SK-N-SH (cell line): Measurements from ENCODE around the gene LDLRAP1. TPM values are rescaled to one million over a fixed set of nuclear protein-coding genes. Genes with fewer than 3 reads are reported as not detected.

ENCODE experiments used
- CTCF ChIA-PET: fragments of 300-600, 350-600 bp; formaldehyde crosslinking; extraction: SDS; loops from one replicate; lab custom pipeline; 2021; lab: Yijun Ruan, JAX
- POLR2A ChIA-PET: fragments of 350-600 bp; sonication (Branson Sonifier 250); formaldehyde crosslinking; extraction: SDS; loops from one replicate; lab custom pipeline; 2020; ENCODE audit warnings: antibody characterized with exemption, inconsistent platforms; lab: Yijun Ruan, JAX
- DNase-seq: peaks from one replicate; pipeline ENCODE4 v3.0.0; 2012
- H2AFZ ChIP-seq: fragments of 200-600 bp; sonication (generic); 2 replicates; pipeline ENCODE4 v1.8.1; 2016; ENCODE audit warnings: antibody characterized with exemption, mild to moderate bottlenecking, low read depth
- H3F3A ChIP-seq: fragments of 200-600 bp; sonication (generic); replicated peaks from 2 replicates; pipeline ENCODE3; 2016; ENCODE audit warnings: antibody characterized with exemption, mild to moderate bottlenecking; ENCODE audit not compliant: insufficient read depth
- H3K27ac ChIP-seq, 2 experiments: fragments of 200-500 bp in 1 of 2; fragments of 200-600 bp in 1 of 2; sonication (Bioruptor generic) in 1 of 2; sonication (generic), shearing (Covaris generic) in 1 of 2; 2 replicates each; pipeline versions ENCODE4 v1.5.1 to v1.6.1; 2014 to 2016; ENCODE audit warnings: low read depth in 2 of 2, inconsistent platforms in 1 of 2, low read length in 1 of 2, mild to moderate bottlenecking in 1 of 2, mixed read lengths in 1 of 2
- H3K27me3 ChIP-seq: fragments of 200-600 bp; sonication (generic), shearing (Covaris generic); 2 replicates; pipeline ENCODE4 v1.6.1; 2016; ENCODE audit warnings: mixed run types; ENCODE audit not compliant: insufficient read depth
- H3K36me3 ChIP-seq, 2 experiments: fragments of 200-500 bp in 1 of 2; fragments of 200-600 bp in 1 of 2; sonication (Bioruptor generic) in 1 of 2; sonication (generic) in 1 of 2; replicated peaks in 1 of 2; 2 replicates each; pipeline versions ENCODE3 to v1.5.1; 2014 to 2016; ENCODE audit warnings: low read length in 1 of 2, mild to moderate bottlenecking in 1 of 2; ENCODE audit not compliant: insufficient read depth in 2 of 2, control insufficient read depth in 1 of 2
- H3K4me1 ChIP-seq, 2 experiments: fragments of 200-500 bp in 1 of 2; fragments of 200-600 bp in 1 of 2; sonication (Bioruptor generic) in 1 of 2; sonication (generic), shearing (Covaris generic) in 1 of 2; 2 replicates each; pipeline versions ENCODE4 v1.5.1 to v1.6.1; 2014 to 2016; ENCODE audit warnings: low read depth in 1 of 2, low read length in 1 of 2, mixed run types in 1 of 2; ENCODE audit not compliant: insufficient read depth in 2 of 2, control insufficient read depth in 1 of 2
- H3K4me2 ChIP-seq: fragments of 200-600 bp; sonication (generic), shearing (Covaris generic); 2 replicates; pipeline ENCODE4 v1.6.1; 2017; ENCODE audit warnings: mixed run types
- H3K4me3 ChIP-seq, 2 experiments: fragments of 200-500 bp in 1 of 2; fragments of 200-600 bp in 1 of 2; sonication (Bioruptor generic) in 1 of 2; sonication (generic), shearing (Covaris generic) in 1 of 2; 2 replicates each; pipeline versions ENCODE4 v1.5.1 to v1.8.1; 2014 to 2016; ENCODE audit warnings: low read depth in 2 of 2, inconsistent platforms in 1 of 2, low read length in 1 of 2, mild to moderate bottlenecking in 1 of 2, mixed read lengths in 1 of 2, moderate library complexity in 1 of 2
- H3K79me2 ChIP-seq: fragments of 200-600 bp; sonication (generic); 2 replicates; pipeline ENCODE4 v1.8.1; 2017; ENCODE audit warnings: mild to moderate bottlenecking; ENCODE audit not compliant: insufficient read depth
- H3K9ac ChIP-seq: fragments of 200-600 bp; sonication (generic); 2 replicates; pipeline ENCODE4 v1.6.1; 2017; ENCODE audit warnings: mixed run types
- H3K9me2 ChIP-seq: fragments of 200-600 bp; sonication (generic); 2 replicates; pipeline ENCODE4 v1.6.1; 2017; ENCODE audit warnings: mixed run types
- H3K9me3 ChIP-seq: fragments of 200-600 bp; sonication (generic); 2 replicates; pipeline ENCODE4 v1.6.1; 2017; ENCODE audit warnings: mixed run types, mild to moderate bottlenecking, moderate library complexity
- H4K20me1 ChIP-seq: fragments of 200-600 bp; sonication (generic); 2 replicates; pipeline ENCODE4 v1.6.1; 2017; ENCODE audit warnings: mild to moderate bottlenecking, mixed run types; ENCODE audit not compliant: insufficient read depth
- CHD2 ChIP-seq: fragments of 150-350 bp; IDR thresholded peaks from 2 replicates; pipeline ENCODE4 v1.6.1; 2018; ENCODE audit warnings: low read length; ENCODE audit not compliant: partially characterized antibody
- ELF1 ChIP-seq: IDR thresholded peaks from 2 replicates; pipeline ENCODE4 v1.4.0; 2012
- EP300 ChIP-seq, 2 experiments: IDR thresholded peaks; 2 replicates each; pipeline versions ENCODE4 v1.4.0 to v1.6.1; 2012; ENCODE audit warnings: borderline replicate concordance in 1 of 2, low read depth in 1 of 2, low read length in 1 of 2
- EZH2phosphoT487 ChIP-seq: fragments of 200-600 bp; sonication (generic); IDR thresholded peaks from 2 replicates; pipeline ENCODE4 v1.6.1; 2017; ENCODE audit warnings: low read depth, mixed run types, mild to moderate bottlenecking, antibody characterized with exemption, moderate library complexity, borderline replicate concordance
- FOXJ3 ChIP-seq: sonication (generic); formaldehyde crosslinking; IDR thresholded peaks from 2 replicates; pipeline ENCODE4 v1.5.1; 2020; ENCODE audit warnings: mild to moderate bottlenecking, missing genetic modification reagents
- GATA2 ChIP-seq: sonication (generic); formaldehyde crosslinking; IDR thresholded peaks from 2 replicates; pipeline ENCODE4 v1.5.0; 2020; ENCODE audit warnings: mild to moderate bottlenecking, missing genetic modification reagents
- NFIC ChIP-seq: IDR thresholded peaks from 2 replicates; pipeline ENCODE4 v1.4.0; 2012; ENCODE audit warnings: borderline replicate concordance
- POLR2AphosphoS5 ChIP-seq: IDR thresholded peaks from 2 replicates; pipeline ENCODE4 v1.6.1; 2012; ENCODE audit warnings: low read depth, low read length
- RAD21 ChIP-seq: IDR thresholded peaks from 2 replicates; pipeline ENCODE4 v1.6.1; 2012; ENCODE audit warnings: mild to moderate bottlenecking, low read length
- SMC3 ChIP-seq: IDR thresholded peaks from 2 replicates; pipeline ENCODE4 v1.6.1; 2012; ENCODE audit warnings: low read depth, low read length, improper control_type of control experiment
- TEAD4 ChIP-seq: IDR thresholded peaks from 2 replicates; pipeline ENCODE4 v1.4.0; 2012; ENCODE audit warnings: mild to moderate bottlenecking, borderline replicate concordance; ENCODE audit not compliant: insufficient read depth
- WGBS: methylation state at CpG from one replicate; pipeline ENCODE4 v1.1.6; 2017; ENCODE audit warnings: low lambda C conversion rate; 5-methylcytosine and 5-hydroxymethylcytosine counted together
- polyA plus RNA-seq, 3 experiments: library from polyadenylated mRNA; depleted of rRNA; stranded (reverse); fragments of >200 nt; gene quantifications; 2 replicates each; pipeline ENCODE4 v1.2.3, GENCODE V29; 2012
- TF ChIP-seq, protein P1 (sequence below): fragments of 200-600 bp; sonication (generic); IDR thresholded peaks from 2 replicates; pipeline ENCODE4 v1.6.1; 2017; ENCODE audit warnings: antibody characterized with exemption, mild to moderate bottlenecking, moderate library complexity
- TF ChIP-seq, protein P2 (sequence below): IDR thresholded peaks from 2 replicates; pipeline ENCODE4 v1.6.1; 2012; ENCODE audit warnings: mild to moderate bottlenecking, low read depth, low read length, moderate library complexity
- TF ChIP-seq, protein P3 (sequence below): IDR thresholded peaks from 2 replicates; pipeline ENCODE4; 2012
- TF ChIP-seq, protein P4 (sequence below): fragments of 150-350 bp; IDR thresholded peaks from 2 replicates; pipeline ENCODE4 v1.6.1; 2017; ENCODE audit warnings: antibody characterized with exemption, low read length, low read depth, borderline replicate concordance

The LDLRAP1 gene
- polyA plus RNA-seq, 1 of the 3 experiments (the other 2 are of a cell fraction): 19.1 TPM

DNA sequence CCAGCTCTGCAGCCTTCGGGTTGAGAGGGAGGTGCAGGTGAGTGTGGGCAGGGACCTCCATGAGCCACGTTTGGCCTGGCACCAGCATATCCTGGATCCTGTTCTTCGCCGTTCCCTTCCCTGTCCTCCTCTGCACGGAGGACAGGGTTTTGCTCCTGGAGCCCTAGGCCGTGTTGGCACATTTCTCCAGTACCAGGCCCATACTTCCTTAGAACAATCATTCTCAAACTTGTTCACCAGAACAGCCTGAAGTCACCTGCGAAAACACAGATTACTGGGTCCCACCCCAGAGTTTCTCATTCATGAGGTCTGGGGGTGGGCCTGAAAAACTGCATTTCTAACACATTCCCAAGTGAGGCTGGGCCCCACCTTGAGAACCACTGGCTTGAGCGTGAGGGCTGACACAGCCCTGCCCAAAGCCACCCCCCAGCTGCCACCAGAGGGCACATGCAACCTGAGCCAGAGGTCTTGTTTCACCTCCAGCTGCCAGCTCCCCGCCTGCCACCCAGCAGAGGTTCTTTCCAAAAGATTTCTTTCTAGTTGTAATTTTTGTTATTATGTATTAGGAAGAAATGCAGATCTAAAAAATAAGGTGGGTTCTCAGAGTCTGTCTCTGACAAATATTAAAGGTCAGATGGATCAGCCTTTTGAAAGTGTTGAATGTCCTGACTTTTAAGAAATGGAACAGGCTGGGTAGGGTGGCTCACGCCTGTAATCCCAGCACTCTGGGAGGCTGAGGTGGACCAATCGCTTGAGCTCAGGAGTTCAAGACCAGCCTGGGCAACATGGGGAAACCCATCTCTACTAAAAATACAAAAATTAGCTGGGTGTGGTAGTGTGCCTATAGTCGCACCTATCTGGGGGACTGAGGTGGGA lies 39.6 kb upstream of the LDLRAP1 start:
- Histone ChIP-seq H2AFZ (no peak overlapping the region), H3K4me2 (peak overlapping the region; percentile 5; the same call in 1 of the 2 replicates), H3K79me2 (no peaks in the 10 kb centered on the region), H3F3A (peaks cover 34% of the 10 kb centered on the region), H3K9ac (no peak overlapping the region), H3K27me3 (no peaks in the 10 kb centered on the region), H4K20me1 (no peaks in the 10 kb centered on the region), H3K9me2 (no peaks in the 10 kb centered on the region), H3K36me3 (peaks cover 12 to 14% of the 10 kb centered on the region in 2 experiments), H3K4me1 (peaks cover 15 to 22% of the 10 kb centered on the region in 2 experiments; a peak in 3 of 4 replicates), H3K4me3 (no peak overlapping the region), H3K27ac (peak overlapping the region; percentile 40 to 55), H3K9me3 (no peaks in the 10 kb centered on the region)
- WGBS: 90% methylated on average over 11 of the region's 12 CpGs
- ChIA-PET CTCF (interaction anchor here (1.1 to 5.9 kb wide), 8 partner anchors 10 to 28 kb away, joined by 3 to 46 read pairs (median 4); no protein-coding TSS in a partner anchor), POLR2A (no interaction called here)
- TF ChIP-seq RAD21 (peak; percentile 54), TEAD4 (no peak)
- TF ChIP-seq, protein P1, sequence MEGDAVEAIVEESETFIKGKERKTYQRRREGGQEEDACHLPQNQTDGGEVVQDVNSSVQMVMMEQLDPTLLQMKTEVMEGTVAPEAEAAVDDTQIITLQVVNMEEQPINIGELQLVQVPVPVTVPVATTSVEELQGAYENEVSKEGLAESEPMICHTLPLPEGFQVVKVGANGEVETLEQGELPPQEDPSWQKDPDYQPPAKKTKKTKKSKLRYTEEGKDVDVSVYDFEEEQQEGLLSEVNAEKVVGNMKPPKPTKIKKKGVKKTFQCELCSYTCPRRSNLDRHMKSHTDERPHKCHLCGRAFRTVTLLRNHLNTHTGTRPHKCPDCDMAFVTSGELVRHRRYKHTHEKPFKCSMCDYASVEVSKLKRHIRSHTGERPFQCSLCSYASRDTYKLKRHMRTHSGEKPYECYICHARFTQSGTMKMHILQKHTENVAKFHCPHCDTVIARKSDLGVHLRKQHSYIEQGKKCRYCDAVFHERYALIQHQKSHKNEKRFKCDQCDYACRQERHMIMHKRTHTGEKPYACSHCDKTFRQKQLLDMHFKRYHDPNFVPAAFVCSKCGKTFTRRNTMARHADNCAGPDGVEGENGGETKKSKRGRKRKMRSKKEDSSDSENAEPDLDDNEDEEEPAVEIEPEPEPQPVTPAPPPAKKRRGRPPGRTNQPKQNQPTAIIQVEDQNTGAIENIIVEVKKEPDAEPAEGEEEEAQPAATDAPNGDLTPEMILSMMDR: peak; percentile 48
- peak; percentile 63 for DNase-seq

DNA sequence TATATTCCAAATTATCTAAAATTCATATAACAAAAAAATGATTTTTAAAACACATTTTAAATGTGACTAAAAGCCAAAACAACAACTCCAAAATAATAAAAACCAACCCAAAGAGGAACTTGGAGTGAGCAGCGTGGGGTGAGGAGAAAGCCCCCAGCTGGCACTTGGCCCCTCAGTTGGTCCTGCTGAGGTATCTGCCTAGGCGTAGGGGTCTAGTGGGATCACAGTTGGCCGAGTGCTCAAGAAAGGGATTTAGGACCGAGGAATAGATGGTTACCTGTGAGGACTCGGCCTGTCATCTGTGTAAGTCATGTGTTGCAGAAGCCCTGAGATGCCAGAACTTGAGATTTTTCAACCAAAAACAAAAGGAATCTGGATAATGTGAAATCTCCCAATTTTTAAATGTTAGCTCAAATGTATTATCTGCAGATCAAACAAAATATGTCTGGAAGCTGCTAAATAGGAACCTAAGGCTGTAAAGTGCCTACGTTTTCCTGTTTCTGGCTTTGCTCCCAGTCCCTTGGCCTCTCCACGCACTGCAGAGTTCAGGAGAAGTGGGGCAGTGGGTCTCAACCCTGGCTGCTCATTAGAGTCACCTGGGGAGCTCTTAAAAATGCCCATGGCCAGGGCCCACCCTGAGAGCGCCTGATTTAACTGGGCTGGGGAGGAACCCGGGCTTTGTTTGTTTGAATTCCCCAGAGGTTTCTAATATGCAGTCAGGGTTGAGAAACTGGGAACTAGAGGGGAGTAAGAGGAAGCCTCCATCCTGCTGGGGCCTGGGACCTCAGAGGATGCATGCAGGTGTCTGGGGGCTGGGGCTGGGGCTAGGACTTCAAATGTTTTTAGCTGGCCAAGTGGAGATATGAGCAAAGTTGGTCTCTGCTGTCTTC lies 38.5 kb upstream of the LDLRAP1 start:
- Histone ChIP-seq H3K9me2 (no peaks in the 10 kb centered on the region), H3F3A (peaks cover 26% of the 10 kb centered on the region), H3K27ac (peak overlapping the region in 1 of 2 experiments; percentile 28; a peak in 1 of 4 replicates), H3K27me3 (no peaks in the 10 kb centered on the region), H3K4me1 (peaks cover 15 to 22% of the 10 kb centered on the region in 2 experiments; a peak in 3 of 4 replicates), H3K36me3 (peaks cover 6% of the 10 kb centered on the region in 2 experiments), H3K9ac (no peak overlapping the region), H2AFZ (no peak overlapping the region), H3K4me3 (no peak overlapping the region), H3K79me2 (no peaks in the 10 kb centered on the region), H3K4me2 (no peak overlapping the region), H3K9me3 (no peaks in the 10 kb centered on the region), H4K20me1 (no peaks in the 10 kb centered on the region)
- ChIA-PET CTCF (interaction anchor here (1.1 to 5.9 kb wide), 5 partner anchors 8 to 19 kb away, joined by 3 to 46 read pairs (median 4); no protein-coding TSS in a partner anchor), POLR2A (no interaction called here)
- no peak for DNase-seq
- WGBS: 77% methylated on average over 7 of the region's 9 CpGs
- TF ChIP-seq EZH2phosphoT487 (no peak), EP300 (IDR thresholded peaks at IDR 0.05; ENCODE audit: borderline replicate concordance in 1 of 2, low read depth in 1 of 2, low read length in 1 of 2) (no peak), ELF1 (no peak), FOXJ3 (CRISPR knock-in tag) (no peak), SMC3 (no peak), TEAD4 (no peak), GATA2 (CRISPR knock-in tag) (no peak), NFIC (no peak), CHD2 (no peak), POLR2AphosphoS5 (no peak)
- TF ChIP-seq, protein P2, sequence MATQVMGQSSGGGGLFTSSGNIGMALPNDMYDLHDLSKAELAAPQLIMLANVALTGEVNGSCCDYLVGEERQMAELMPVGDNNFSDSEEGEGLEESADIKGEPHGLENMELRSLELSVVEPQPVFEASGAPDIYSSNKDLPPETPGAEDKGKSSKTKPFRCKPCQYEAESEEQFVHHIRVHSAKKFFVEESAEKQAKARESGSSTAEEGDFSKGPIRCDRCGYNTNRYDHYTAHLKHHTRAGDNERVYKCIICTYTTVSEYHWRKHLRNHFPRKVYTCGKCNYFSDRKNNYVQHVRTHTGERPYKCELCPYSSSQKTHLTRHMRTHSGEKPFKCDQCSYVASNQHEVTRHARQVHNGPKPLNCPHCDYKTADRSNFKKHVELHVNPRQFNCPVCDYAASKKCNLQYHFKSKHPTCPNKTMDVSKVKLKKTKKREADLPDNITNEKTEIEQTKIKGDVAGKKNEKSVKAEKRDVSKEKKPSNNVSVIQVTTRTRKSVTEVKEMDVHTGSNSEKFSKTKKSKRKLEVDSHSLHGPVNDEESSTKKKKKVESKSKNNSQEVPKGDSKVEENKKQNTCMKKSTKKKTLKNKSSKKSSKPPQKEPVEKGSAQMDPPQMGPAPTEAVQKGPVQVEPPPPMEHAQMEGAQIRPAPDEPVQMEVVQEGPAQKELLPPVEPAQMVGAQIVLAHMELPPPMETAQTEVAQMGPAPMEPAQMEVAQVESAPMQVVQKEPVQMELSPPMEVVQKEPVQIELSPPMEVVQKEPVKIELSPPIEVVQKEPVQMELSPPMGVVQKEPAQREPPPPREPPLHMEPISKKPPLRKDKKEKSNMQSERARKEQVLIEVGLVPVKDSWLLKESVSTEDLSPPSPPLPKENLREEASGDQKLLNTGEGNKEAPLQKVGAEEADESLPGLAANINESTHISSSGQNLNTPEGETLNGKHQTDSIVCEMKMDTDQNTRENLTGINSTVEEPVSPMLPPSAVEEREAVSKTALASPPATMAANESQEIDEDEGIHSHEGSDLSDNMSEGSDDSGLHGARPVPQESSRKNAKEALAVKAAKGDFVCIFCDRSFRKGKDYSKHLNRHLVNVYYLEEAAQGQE: no peak
- TF ChIP-seq, protein P3, sequence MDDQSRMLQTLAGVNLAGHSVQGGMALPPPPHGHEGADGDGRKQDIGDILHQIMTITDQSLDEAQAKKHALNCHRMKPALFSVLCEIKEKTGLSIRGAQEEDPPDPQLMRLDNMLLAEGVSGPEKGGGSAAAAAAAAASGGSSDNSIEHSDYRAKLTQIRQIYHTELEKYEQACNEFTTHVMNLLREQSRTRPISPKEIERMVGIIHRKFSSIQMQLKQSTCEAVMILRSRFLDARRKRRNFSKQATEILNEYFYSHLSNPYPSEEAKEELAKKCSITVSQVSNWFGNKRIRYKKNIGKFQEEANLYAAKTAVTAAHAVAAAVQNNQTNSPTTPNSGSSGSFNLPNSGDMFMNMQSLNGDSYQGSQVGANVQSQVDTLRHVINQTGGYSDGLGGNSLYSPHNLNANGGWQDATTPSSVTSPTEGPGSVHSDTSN: no peak
- TF ChIP-seq, protein P4, sequence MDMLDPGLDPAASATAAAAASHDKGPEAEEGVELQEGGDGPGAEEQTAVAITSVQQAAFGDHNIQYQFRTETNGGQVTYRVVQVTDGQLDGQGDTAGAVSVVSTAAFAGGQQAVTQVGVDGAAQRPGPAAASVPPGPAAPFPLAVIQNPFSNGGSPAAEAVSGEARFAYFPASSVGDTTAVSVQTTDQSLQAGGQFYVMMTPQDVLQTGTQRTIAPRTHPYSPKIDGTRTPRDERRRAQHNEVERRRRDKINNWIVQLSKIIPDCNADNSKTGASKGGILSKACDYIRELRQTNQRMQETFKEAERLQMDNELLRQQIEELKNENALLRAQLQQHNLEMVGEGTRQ: no peak
